ENCODE results near the gene TGFBR2.

DNA sequence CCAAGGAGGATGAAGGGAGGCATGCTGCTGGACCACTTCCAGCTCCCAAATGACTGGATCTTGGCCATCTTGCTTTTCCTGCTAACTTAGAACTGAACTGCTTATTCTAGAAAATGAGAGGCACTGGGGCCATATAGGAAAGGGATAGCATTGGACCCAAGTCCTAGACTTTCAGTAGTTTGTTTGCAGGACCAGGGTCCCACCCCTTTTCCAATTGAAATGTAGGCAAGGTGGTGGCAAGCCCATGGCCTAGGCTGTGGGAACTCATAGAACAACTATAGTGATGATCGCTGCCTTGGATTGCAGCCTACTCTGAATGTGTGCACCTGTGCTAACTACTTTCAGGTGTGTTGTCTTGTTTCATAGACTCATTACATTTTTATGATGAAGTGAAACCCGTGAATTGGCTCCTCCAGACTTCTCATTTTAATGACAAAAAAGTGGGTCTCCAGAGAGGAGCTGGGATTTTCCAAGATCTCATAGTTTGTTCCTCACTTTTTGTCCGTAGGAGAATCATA lies 50.3 kb downstream of the TGFBR2 start:
- no peak for TF ChIP-seq EZH2 (IDR thresholded peaks at IDR 0.05; ENCODE audit: borderline replicate concordance, low read length)
- TF ChIP-seq, protein P1, sequence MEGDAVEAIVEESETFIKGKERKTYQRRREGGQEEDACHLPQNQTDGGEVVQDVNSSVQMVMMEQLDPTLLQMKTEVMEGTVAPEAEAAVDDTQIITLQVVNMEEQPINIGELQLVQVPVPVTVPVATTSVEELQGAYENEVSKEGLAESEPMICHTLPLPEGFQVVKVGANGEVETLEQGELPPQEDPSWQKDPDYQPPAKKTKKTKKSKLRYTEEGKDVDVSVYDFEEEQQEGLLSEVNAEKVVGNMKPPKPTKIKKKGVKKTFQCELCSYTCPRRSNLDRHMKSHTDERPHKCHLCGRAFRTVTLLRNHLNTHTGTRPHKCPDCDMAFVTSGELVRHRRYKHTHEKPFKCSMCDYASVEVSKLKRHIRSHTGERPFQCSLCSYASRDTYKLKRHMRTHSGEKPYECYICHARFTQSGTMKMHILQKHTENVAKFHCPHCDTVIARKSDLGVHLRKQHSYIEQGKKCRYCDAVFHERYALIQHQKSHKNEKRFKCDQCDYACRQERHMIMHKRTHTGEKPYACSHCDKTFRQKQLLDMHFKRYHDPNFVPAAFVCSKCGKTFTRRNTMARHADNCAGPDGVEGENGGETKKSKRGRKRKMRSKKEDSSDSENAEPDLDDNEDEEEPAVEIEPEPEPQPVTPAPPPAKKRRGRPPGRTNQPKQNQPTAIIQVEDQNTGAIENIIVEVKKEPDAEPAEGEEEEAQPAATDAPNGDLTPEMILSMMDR (conservative IDR thresholded peaks at IDR 0.05 in 1 of 2, IDR thresholded peaks at IDR 0.05 in 1 of 2; ENCODE audit: extremely low read depth in 1 of 2, insufficient read depth in 1 of 2, low read depth in 1 of 2, low read length in 2 of 2), result no peak
